ENCODE results near the gene POC5. TPM values are rescaled to one million over a fixed set of nuclear protein-coding genes. Genes with fewer than 3 reads are reported as not detected.

POC5 gene
- total RNA-seq, 1 donor from 2014 or later, result 2.7 TPM

DNA sequence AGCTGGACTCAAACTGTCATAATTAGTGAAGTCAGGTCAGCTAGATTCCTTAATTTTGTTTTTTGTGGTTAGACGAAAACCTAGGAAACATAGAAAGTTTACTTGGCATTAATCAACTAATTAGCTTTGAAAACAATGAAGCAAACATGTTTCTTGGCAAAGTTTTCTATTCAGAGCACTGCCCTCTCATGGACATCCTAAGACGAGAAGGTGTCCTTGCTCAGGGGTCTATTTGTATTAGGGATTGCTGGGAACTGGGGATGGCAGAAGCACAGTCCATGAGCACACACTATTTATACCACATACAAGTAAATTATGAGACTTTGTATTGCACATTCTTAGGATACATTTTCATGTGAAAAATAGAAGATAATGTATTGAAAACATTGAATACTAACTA, 49.7 kb downstream of the POC5 start:
- TF ChIP-seq, protein P1, sequence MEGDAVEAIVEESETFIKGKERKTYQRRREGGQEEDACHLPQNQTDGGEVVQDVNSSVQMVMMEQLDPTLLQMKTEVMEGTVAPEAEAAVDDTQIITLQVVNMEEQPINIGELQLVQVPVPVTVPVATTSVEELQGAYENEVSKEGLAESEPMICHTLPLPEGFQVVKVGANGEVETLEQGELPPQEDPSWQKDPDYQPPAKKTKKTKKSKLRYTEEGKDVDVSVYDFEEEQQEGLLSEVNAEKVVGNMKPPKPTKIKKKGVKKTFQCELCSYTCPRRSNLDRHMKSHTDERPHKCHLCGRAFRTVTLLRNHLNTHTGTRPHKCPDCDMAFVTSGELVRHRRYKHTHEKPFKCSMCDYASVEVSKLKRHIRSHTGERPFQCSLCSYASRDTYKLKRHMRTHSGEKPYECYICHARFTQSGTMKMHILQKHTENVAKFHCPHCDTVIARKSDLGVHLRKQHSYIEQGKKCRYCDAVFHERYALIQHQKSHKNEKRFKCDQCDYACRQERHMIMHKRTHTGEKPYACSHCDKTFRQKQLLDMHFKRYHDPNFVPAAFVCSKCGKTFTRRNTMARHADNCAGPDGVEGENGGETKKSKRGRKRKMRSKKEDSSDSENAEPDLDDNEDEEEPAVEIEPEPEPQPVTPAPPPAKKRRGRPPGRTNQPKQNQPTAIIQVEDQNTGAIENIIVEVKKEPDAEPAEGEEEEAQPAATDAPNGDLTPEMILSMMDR (IDR thresholded peaks at IDR 0.05; ENCODE audit: borderline replicate concordance), result no peak
- no peak overlapping the region for H3K4me3 ChIP-seq
- peaks cover under 1% of the 10 kb centered on the region for H3K36me3 ChIP-seq
- intact Hi-C loops (cut with micrococcal nuclease), result no loop called here
- H3K27ac ChIP-seq (replicated peaks), result no peak overlapping the region
- no peaks in the 10 kb centered on the region for H3K9me3 ChIP-seq (replicated peaks)
- H3K27me3 ChIP-seq (ENCODE audit: low read depth), result no peaks in the 10 kb centered on the region
- DNase-seq, result no peak
- H3K4me1 ChIP-seq, result peaks cover 12% of the 10 kb centered on the region

DNA sequence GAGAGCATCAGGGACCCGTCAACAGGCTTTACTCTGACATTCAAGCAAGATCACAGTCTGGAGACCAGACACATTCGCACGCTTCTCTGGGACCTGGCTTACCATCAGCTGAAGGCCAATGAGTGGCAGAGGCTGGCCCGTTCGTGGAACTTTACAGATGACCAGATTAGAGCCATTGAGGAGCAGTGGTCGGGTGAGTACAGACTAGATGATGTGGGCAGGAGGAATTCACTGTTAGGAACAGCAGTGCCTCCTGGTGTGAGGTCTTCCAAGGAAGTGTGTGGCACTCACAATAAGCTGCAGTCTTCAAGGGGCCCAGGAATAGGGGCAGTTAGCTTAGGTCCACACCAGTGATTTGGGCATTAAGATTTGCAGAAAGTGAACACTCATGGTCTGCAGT, 50.4 kb downstream of the POC5 start:
- Histone ChIP-seq H3K36me3 (no peaks in the 10 kb centered on the region), H3K9me3 (replicated peaks) (no peaks in the 10 kb centered on the region), H3K27me3 (ENCODE audit: low read depth) (no peaks in the 10 kb centered on the region), H3K27ac (replicated peaks) (no peak overlapping the region), H3K4me3 (no peak overlapping the region), H3K4me1 (peaks cover 12% of the 10 kb centered on the region)
- intact Hi-C loops (cut with micrococcal nuclease), result no loop called here
- TF ChIP-seq, protein P1 (IDR thresholded peaks at IDR 0.05; ENCODE audit: borderline replicate concordance), result no peak
- DNase-seq, result no peak

DNA sequence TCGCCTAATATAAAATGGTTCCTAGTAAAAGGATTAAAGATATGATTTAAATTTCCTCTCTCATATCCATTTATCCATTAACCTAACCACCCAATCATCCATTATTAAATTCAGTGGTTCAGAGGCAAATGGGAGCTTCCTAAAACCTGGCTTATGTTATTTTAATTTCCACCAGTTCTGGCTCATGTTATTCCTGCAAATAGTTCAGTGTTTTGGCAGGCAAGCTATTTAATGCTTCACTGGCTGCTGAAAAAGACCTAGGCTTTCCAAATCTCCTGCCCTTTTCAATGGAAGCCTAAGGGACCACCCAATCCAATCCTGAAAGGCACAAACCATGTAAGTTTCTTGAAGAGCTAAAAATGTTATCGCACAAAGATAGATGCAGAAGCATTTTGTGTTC, 52.3 kb downstream of the POC5 start:
- no peak for DNase-seq
- intact Hi-C loops (cut with micrococcal nuclease), result no loop called here
- H3K9me3 ChIP-seq (replicated peaks), result no peaks in the 10 kb centered on the region
- H3K4me1 ChIP-seq, result peaks cover 12% of the 10 kb centered on the region
- TF ChIP-seq, protein P1 (IDR thresholded peaks at IDR 0.05; ENCODE audit: borderline replicate concordance), result no peak
- no peak overlapping the region for H3K27ac ChIP-seq (replicated peaks)
- H3K36me3 ChIP-seq, result no peaks in the 10 kb centered on the region
- no peak overlapping the region for H3K4me3 ChIP-seq
- no peaks in the 10 kb centered on the region for H3K27me3 ChIP-seq (ENCODE audit: low read depth)

DNA sequence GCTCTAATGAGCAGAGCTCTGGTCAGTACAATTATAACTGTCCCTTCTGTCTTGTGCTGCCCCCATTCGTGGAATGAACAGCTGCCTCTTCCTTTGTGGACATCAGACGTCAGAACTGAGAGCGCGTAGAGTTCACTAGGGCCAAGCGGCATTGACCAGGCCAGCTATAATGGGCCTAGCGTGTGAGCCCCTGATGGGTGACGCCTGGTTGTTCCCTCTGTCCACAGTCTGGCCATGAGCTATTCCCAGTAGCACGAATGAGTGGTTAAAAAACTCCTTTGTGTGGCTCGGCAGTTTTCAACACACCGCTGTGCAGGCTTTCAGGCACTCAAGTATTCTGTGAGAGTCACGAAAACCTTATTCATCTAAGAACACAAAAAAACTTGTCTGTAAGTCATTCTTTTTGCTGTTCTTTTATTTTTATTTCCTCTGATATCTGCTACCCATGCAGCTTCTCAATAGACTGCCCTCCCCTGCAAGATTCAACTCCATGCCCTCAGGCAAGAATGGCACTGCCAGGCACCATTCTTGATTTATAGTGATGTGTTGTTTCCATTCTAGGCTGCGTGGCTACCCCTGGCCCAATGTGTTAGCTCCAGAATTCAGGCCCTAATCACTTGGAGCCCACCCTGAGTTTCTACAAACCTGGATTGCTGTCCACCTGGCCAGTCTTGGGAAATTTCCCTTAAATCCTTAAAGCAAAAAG, 53.5 kb downstream of the POC5 start:
- Histone ChIP-seq H3K4me3 (no peak overlapping the region), H3K27me3 (ENCODE audit: low read depth) (no peaks in the 10 kb centered on the region), H3K27ac (replicated peaks) (no peak overlapping the region), H3K4me1 (peaks cover 5% of the 10 kb centered on the region), H3K36me3 (no peaks in the 10 kb centered on the region), H3K9me3 (replicated peaks) (no peaks in the 10 kb centered on the region)
- TF ChIP-seq, protein P1 (IDR thresholded peaks at IDR 0.05; ENCODE audit: borderline replicate concordance), result no peak
- intact Hi-C loops (cut with micrococcal nuclease), result no loop called here
- no peak for DNase-seq

DNA sequence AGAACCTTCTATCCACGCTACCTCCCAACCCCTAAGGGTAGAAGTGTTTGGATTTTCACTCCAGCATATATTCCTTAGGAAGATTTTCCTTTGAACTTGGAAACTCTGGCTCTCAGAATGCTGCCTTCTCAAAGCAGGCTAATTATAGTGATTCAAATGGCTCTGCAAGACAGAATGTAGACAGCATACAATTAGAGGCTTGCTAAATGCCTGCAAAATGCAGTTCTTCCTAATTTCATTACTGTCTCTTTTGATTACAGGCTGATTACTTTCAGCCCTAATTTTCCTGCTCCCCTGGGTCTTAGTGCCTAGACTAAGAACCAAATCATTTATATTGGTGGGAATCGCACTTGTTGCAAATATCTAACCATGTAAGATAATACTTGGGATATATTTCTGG, 55.2 kb downstream of the POC5 start:
- no peak for DNase-seq
- Histone ChIP-seq H3K36me3 (no peaks in the 10 kb centered on the region), H3K4me3 (no peak overlapping the region), H3K4me1 (no peaks in the 10 kb centered on the region), H3K27me3 (ENCODE audit: low read depth) (no peaks in the 10 kb centered on the region), H3K9me3 (replicated peaks) (no peaks in the 10 kb centered on the region), H3K27ac (replicated peaks) (no peak overlapping the region)
- intact Hi-C loops (cut with micrococcal nuclease), result no loop called here
- TF ChIP-seq, protein P1 (IDR thresholded peaks at IDR 0.05; ENCODE audit: borderline replicate concordance), result no peak

All from left ventricle myocardium inferior (tissue), 1 donor.